ENCODE results near the gene MUC3A.
"Not testable (repeated sequence)": the region's sequence is repeated elsewhere in the genome, so short reads cannot be mapped to it uniquely, and the experiment has no call there.

GRCh38 chr7:100910443-100910842, 38.9 kb upstream of the MUC3A start:
- not testable (repeated sequence) for TF ChIP-seq POLR2A, POLR2AphosphoS5 (IDR thresholded peaks at IDR 0.05)

Data from prostate gland (tissue), 1 donor.